GM12892 (cell line): ENCODE data around the gene TMCO4.

Experiments used
- POLR2A ChIP-seq: IDR thresholded peaks from 2 replicates; pipeline ENCODE4 v1.6.1; 2011; ENCODE audit warnings: low read depth, low read length, control low read depth
- POLR2AphosphoS5 ChIP-seq: IDR thresholded peaks from 2 replicates; pipeline ENCODE4 v1.6.1; 2011; ENCODE audit warnings: low read depth, low read length, control low read depth

GRCh38 chr1:19680644-19681043 lies 119.1 kb downstream of the TMCO4 start:
- TF ChIP-seq POLR2A (no peak), POLR2AphosphoS5 (no peak)
